Choroid plexus epithelial cell (primary cell): ENCODE results near the gene PGD.
A peak's percentile ranks its signal among the peaks of the same experiment; 100 is the strongest.
"Not testable (repeated sequence)": the region's sequence is repeated elsewhere in the genome, so short reads cannot be mapped to it uniquely, and the experiment has no call there.

Experiments used
- DNase-seq: peaks from one replicate; pipeline ENCODE4 v3.0.0-alpha.2; 2010; ENCODE audit warnings: low read depth
- H3K4me3 ChIP-seq: 2 replicates; pipeline ENCODE4 v1.5.1; 2011; ENCODE audit warnings: low read depth, mild to moderate bottlenecking, control low read depth, low read length, moderate library complexity
- CTCF ChIP-seq: conservative IDR thresholded peaks from 2 replicates; pipeline ENCODE4 v1.5.1; 2011; ENCODE audit warnings: low read depth, mild to moderate bottlenecking, control low read depth, inconsistent platforms, low read length, moderate library complexity

PGD gene

GRCh38 chr1:10398278-10398733 is 558 bp upstream of the PGD start:
- no peak for TF ChIP-seq CTCF
- DNase-seq, result peak; percentile 37
- peak overlapping the region; percentile 94 for H3K4me3 ChIP-seq

GRCh38 chr1:10399444-10399941 is 629 bp downstream of the PGD start:
- peak; percentile 59 for DNase-seq
- no peak for TF ChIP-seq CTCF
- H3K4me3 ChIP-seq, result peak overlapping the region; percentile 94

- no peak for DNase-seq
- no peak for TF ChIP-seq CTCF
These were observed 1.1 kb downstream of the PGD start for GRCh38 chr1:10400013-10400412.

GRCh38 chr1:10401281-10401680 is 2.4 kb downstream of the PGD start:
- no peak overlapping the region for H3K4me3 ChIP-seq
- no peak for TF ChIP-seq CTCF

More at GRCh38 chr1:10400013-10400412, 1.1 kb downstream of the PGD start:
- H3K4me3 ChIP-seq, result peak overlapping the region; percentile 94

GRCh38 chr1:10402729-10403274 is 3.9 kb downstream of the PGD start:
- peak; percentile 90 for DNase-seq
- no peak overlapping the region for H3K4me3 ChIP-seq
- no peak for TF ChIP-seq CTCF

More at GRCh38 chr1:10401281-10401680, 2.4 kb downstream of the PGD start:
- DNase-seq, result peak; percentile 79

GRCh38 chr1:10407201-10407600 is 8.3 kb downstream of the PGD start:
- no peak overlapping the region for H3K4me3 ChIP-seq
- TF ChIP-seq CTCF, result no peak
- DNase-seq, result no peak

GRCh38 chr1:10415211-10415930 is 16.5 kb downstream of the PGD start:
- TF ChIP-seq CTCF, result no peak
- H3K4me3 ChIP-seq, result no peak overlapping the region
- peak; percentile 86 for DNase-seq

- DNase-seq, H3K4me3 ChIP-seq: not testable (repeated sequence)
These were observed 17.1 kb downstream of the PGD start for GRCh38 chr1:10415967-10416366.

- not testable (repeated sequence) for H3K4me3 ChIP-seq, DNase-seq
These were observed 19.9 kb downstream of the PGD start for GRCh38 chr1:10418741-10419140.
